NCI-H226 (cell line): ENCODE results near the gene AKAIN1.

ENCODE experiments used
- DNase-seq: peaks from one replicate; pipeline ENCODE4 v3.0.0-alpha.2; 2015

The AKAIN1 gene

GRCh38 chr18:5197032-5197434 lies at the start of gene AKAIN1:
TSS of gene AKAIN1 (minus strand) at chr18:5197257. CDS start at chr18:5197053, 204 bp downstream.
- no peak for DNase-seq

DNA sequence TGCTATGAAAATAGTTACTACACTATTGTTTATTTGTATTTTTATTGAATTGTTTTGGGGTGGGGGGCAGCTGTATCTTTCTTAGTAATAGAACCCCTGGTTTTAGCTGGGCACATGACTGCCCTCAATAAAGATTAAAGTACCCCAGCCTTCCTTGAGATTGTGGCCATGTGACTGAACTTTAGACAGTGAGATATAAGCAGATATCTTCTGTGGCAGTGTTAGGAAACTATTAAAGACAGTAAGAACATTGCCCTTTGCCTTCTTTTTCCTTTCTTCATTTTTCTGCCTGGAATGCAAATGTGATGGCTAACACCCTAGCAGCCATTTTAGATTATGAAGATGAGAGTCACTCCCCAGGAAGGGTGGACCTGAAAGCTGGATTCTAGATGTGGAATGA lies 47.9 kb upstream of the AKAIN1 start:
- DNase-seq: no peak

DNA sequence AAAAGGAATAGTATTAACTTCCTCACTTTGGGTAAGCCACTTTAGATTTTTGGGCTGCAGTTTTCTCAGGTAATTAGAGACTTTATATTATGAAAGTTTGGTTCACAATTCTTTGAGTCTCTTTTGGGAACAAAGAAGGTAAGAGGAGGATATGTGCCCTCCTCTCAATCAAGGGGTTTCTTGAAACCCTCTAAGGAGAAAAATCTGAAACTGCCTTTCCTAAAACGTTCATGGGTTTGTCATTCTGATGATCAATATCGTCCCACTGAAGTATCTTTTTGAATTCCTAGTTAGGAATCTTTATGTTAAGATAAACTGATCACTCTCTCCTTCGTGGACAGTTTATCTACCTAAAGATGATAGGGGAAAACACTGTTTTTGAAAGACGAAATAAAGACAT lies 42.4 kb upstream of the AKAIN1 start:
- no peak for DNase-seq

- no peak for DNase-seq
Observed at GRCh38 chr18:5238371-5238976, 41.4 kb upstream of the AKAIN1 start.

DNA sequence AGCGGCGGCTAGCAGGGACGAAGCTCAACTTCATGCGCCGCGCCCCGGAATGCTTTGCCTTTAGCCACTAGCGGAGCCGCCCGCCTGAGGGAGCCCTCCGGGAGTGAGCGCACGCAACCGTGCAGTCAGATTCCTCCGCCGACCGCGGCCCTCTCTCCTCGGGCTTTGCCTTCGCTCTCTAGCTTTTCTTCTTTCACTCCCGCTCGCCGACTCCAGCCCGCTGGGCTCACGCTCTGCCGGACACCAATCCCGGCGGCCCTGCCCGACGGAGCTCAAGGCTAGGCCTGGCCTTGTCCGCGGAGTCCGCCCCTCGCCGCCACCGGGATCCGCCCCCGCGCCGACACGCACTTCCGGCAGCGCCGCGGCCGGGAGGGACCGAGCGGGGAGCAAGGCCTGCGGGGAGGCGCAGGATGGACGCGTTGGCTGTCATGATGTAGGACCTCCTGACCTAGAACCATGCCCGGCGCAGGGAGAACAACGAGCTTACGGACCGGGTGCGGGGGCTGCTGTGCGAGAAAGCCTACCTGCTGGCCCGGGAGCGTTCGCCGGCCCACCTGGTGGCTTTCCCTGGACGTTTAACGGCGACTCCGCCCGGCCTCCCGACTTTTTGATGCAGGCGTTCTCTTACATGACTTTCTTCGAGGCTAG lies 40.8 kb upstream of the AKAIN1 start:
- DNase-seq: peak; percentile 84

DNA sequence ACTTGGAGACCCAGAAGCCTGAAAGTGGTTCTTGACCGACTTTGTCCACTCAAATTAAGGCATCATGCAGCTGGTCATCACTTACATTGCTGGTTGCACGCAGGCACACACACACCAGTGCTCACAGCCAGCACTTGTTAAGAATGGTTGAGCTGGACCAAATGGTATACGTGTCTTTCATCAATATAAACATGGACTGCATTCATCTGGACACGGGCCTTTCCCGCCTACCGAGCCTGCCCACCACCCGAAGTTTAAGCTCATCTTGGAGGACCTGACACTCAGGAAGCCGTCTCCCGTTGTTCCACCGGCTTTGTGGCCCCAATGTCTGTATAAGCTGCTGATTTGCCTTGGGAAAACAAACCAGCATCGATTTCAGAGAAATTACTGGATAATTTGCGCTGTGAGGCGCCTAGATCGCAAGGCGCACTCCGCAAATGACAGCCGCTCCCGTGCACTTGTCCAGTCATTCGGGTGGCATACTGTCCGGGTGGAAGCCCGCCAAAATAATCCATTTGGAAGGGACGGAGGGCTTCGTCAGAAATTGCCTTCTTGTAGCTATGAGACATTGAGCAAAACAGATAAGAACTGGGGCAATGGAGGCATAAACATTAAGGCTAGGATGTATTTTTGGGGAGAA lies 40.1 kb upstream of the AKAIN1 start:
- no peak for DNase-seq

DNA sequence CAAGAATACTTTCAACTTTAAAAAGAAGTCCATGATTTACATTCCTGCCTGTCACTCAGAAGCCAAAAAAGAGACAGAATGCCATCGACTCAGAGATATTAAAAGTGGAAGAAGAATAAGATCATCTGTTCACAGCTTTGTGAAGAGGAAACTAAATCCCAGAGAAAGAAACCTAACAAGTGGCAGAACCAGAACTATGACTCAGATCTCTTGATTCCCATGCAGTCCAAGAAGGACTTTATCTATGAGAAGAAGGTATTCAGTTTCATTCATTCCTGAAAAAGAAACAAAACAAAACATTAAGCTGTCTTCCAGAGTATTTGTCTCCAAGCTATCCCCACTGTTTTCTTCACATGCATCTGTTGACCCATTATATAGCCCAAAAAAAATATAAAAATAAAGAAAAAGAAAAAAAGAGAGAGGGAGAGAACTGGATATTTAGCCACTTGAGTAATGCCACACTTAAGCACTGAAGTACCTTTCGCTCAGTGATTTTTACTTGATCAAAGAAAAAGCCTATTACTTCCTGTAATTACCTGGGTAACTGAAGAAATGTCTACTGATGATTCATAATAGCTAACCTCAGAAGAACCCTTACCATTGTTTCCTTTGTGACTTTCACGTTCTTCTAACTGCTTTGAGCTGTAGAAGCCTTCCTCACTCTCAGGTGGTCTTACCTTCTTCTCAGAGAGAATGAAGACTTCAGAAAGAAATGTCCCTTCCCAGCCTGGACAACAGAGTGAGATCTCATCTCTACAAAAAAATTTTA lies 17.7 kb upstream of the AKAIN1 start:
- DNase-seq: no peak

DNA sequence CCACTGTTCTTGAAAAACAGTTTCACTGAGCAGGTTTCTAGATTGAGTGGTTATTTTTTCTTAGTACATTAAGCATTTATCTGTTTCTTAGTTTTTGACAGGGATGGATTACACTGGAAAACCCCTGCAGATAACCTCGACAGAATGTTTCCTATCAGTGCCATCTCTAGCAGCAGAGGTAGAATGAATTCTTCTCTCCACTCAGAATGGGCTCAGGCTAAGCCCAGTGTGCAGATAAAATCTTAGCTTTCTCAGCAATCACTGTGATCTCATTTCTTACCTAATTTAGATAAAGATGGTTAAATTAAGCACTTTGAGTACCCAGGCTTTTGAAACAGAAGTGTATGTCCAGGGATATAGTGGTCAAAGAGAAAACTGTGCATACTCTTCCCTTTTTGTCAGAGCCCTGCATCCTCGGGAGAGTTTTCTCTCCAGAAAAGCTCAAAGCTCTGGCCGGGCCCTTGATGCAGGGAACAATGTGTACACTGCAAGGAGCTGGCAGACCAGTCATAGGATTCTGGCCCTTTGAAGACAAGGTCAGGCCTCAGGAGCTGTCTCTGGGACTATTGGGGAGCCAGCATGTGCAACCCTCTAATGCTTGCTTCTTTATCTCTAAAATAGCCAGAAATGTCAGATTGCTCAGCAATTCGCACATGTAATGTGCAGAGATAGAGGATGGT lies 10.6 kb upstream of the AKAIN1 start:
- no peak for DNase-seq

GRCh38 chr18:5198311-5198710 lies 1.3 kb upstream of the AKAIN1 start:
- DNase-seq: no peak

- DNase-seq: no peak
Observed at GRCh38 chr18:5197461-5197860, 404 bp upstream of the AKAIN1 start.

- DNase-seq: no peak
Observed at GRCh38 chr18:5196253-5197031, 615 bp downstream of the AKAIN1 start.

GRCh38 chr18:5195656-5196055 lies 1.4 kb downstream of the AKAIN1 start:
- no peak for DNase-seq

DNA sequence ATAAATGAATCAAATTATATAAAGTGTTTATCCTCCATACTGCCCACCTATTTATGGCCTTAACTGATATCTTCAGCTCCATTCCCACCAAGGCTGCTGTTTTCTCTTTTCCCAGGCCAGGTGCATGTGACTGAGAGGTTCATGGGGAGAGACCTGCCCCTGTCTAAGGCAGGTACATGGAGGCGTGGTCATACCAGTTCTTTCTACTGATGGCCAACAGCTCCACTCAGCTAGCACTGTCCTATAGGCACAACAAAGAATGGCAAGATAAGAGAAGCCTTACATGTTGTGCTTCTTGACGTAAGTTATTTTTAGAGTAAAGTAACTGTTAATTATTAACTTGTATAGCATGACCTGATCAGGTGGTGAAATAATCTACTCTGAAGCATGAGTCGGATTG lies 16.8 kb downstream of the AKAIN1 start:
- DNase-seq: no peak

DNA sequence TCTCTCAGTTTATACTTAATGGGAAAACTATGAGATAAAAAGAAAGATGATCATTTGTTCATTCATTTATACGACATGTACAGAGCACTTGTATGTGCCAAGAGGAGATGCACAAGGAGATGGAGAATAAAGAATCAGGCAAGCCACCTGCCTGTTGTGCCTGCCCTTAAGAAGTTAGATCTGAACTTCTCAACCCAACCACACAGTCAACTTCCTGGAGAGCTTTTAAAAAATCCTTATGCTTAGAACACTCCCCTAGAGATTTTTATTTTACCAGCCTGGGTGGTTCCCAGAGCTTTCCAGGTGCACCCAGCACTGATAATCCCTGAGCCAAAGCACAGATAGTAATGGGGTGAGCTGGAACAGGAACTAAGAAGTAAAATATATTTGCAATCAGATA lies 18.5 kb downstream of the AKAIN1 start:
- DNase-seq: no peak

- DNase-seq: no peak
Observed at GRCh38 chr18:5175378-5175777, 21.7 kb downstream of the AKAIN1 start.

- DNase-seq: no peak
Observed at GRCh38 chr18:5173646-5174045, 23.4 kb downstream of the AKAIN1 start.

GRCh38 chr18:5173236-5173635 lies 23.8 kb downstream of the AKAIN1 start:
- no peak for DNase-seq

DNA sequence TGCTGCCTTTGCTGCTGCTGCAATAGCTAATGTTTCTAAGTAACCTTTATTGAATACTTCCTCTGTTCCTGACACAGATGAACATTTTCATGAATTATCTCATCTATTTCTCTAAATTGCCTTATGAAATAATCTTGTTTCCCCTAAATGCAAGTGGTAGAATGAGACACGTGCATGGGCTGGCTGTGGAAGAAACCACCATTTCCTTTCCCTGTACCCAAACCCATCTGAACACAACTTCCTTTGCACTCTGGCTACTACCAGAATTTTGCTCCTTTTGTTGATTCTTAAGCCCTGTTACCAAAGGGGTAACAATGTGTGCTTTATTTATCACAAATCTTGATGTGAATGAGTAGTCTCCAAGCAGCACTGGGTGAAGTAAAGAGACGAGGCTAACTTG lies 29.2 kb downstream of the AKAIN1 start:
- no peak for DNase-seq

- no peak for DNase-seq
Observed at GRCh38 chr18:5166606-5167280, 30.3 kb downstream of the AKAIN1 start.

- DNase-seq: no peak
Observed at GRCh38 chr18:5164903-5165302, 32.2 kb downstream of the AKAIN1 start.

GRCh38 chr18:5162111-5162510 lies 34.9 kb downstream of the AKAIN1 start:
- no peak for DNase-seq

GRCh38 chr18:5159080-5159479 lies 38.0 kb downstream of the AKAIN1 start:
- DNase-seq: no peak
